GM12875 (cell line): Measurements from ENCODE around the gene SLC45A1.

ENCODE experiments used
- H3K4me3 ChIP-seq: one replicate; pipeline ENCODE4 v1.5.1; 2011; ENCODE audit warnings: low read depth, low read length, control low read depth
- TF ChIP-seq, protein P1 (sequence below): IDR thresholded peaks from 2 replicates; pipeline ENCODE4 v1.5.1; 2011; ENCODE audit warnings: low read depth, mild to moderate bottlenecking, control low read depth, inconsistent platforms, low read length, moderate library complexity, borderline replicate concordance; ENCODE audit not compliant: insufficient read depth

Gene SLC45A1

DNA sequence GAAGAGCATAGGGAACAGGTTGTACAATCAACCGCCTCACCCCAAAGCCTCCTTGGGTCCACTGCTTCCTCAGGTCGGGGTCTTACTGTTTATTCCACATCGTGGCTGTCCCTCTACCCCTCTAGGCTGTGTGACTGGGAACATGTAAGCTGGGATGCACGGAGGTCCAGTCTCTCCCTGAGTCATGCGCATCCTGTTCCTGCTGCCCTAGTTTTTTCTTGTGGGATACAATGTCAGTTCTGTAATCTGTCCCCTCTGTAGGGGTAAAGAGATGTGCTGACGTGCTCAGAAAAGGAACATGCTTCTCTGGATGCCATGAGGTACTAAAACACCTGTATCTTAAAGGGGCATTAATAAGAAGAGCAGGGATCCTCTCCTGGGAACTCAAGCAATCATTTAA, 66.2 kb downstream of the SLC45A1 start:
- TF ChIP-seq, protein P1, sequence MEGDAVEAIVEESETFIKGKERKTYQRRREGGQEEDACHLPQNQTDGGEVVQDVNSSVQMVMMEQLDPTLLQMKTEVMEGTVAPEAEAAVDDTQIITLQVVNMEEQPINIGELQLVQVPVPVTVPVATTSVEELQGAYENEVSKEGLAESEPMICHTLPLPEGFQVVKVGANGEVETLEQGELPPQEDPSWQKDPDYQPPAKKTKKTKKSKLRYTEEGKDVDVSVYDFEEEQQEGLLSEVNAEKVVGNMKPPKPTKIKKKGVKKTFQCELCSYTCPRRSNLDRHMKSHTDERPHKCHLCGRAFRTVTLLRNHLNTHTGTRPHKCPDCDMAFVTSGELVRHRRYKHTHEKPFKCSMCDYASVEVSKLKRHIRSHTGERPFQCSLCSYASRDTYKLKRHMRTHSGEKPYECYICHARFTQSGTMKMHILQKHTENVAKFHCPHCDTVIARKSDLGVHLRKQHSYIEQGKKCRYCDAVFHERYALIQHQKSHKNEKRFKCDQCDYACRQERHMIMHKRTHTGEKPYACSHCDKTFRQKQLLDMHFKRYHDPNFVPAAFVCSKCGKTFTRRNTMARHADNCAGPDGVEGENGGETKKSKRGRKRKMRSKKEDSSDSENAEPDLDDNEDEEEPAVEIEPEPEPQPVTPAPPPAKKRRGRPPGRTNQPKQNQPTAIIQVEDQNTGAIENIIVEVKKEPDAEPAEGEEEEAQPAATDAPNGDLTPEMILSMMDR, result no peak
- no peak overlapping the region for H3K4me3 ChIP-seq

DNA sequence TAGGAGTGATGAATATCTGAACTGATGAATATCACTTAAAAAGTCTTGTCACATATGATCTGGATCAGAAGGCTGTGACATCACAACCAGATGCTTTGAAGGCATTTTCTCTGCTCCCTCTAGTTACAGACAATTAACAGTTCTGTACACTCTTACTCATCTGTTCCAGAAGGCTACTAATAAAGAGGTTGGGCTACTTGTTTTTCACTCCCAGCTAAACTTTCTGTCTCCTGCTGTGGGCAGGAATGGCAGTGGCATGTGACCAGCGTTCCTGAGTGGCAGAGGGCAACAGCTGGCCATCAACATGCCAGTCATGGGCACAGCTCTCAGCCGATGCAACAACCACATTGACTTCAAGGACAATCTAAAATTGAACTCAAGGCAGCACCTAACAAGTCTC, 66.7 kb downstream of the SLC45A1 start:
- TF ChIP-seq, protein P1, result no peak
- H3K4me3 ChIP-seq, result no peak overlapping the region

DNA sequence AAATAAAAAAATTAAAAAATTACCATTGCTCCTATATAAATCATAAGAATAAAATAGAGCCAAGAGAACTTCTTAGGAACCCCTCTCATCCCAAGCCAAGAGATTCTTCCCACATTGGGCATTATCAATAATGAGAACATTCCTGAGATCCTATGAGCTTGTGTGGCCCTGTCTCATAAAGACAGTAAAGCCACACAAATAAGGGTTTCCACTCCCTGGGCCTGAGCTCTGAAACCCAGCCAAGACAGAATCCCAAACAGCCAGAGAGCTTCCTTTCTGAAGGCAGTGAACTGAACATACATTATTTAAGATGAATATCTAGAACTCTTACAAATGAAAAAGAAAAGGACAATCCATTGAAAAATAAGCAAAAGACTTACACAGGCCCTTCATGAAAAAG, 68.3 kb downstream of the SLC45A1 start:
- no peak overlapping the region for H3K4me3 ChIP-seq
- TF ChIP-seq, protein P1, result no peak

DNA sequence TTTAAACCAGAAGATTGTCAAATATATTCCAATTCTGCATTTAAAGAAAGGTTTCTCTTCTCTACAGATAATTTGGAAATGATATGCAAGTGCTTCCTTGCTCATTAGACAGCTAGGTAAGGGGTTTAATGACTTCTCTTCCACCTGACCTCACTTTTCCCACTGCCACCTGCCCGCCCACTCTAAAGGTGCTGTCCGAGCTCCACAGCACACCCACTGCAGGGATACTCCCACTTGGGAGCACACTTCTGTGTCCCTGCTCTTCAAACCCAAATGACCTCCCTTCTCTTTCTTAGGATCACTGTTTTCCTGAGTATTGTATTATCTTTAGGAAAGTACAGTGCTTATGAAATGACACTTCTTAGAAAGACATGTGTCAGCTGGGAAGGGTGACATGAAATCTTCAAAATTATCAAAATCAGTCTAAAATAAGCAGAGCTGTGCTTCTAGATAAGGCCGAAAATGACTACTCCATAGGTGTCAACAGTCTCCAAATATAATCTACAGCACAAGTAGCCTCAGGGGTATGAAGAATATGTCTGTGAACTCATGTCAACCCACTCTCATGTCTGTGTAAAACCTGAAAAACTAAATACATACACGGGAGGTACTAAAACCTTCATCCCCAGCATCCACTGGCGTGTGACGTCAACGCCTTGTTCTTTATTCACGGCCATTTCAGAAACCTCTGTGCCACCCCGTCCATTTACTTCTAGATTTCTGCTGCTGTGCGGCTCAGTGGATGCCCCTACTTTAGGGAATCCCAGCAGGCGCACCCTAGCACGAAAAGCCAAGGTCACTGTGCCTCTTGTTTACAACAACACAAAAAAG, 71.0 kb downstream of the SLC45A1 start:
- TF ChIP-seq, protein P1, result no peak

DNA sequence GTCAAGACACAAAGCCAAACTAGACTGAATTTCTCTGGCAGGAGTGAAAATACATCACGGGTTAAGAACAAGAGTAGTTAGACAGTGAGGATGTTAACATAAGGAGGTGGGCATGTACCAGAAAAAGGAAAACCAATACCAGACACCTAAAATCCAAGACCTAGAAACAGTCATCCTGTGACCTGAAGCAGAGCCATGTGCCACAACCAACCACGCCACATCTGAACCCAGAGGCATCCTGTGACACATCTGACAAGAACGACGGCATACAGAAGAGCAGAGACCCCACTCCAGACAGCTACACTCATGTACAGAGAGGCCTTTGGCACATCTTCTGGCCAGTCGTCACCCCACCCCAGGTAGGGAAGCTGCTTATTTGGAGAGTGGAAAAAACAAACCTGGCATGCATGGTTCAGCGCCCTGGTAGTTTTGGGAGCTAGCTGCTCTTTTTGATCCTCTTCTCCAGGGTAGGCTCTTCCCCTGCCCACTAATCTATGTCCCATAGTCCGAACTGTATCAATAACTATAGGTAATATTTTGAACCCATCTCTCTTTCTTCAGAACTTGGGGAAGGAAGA, 72.1 kb downstream of the SLC45A1 start:
- TF ChIP-seq, protein P1, result no peak
- H3K4me3 ChIP-seq, result no peak overlapping the region

More for the DNA sequence above, 71.0 kb downstream of the SLC45A1 start:
- no peak overlapping the region for H3K4me3 ChIP-seq

DNA sequence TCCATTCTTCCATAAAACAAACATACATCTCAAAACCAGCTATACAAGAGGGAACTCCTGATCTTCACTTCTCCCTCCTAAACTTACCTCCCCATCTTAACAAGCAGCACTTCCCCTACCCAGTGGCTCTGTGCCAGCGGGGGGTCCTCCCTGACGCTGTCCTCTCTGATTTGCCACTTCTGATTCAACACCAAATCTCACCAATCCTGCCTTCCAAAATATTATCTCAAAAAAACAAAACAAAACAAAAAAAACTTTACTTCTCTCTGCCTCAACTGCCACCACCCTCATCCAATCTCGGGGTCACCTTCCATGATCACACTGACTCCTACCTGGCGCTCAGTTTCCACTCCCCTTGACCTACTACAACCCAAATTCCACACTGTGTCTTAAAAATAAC, 72.8 kb downstream of the SLC45A1 start:
- no peak overlapping the region for H3K4me3 ChIP-seq
- TF ChIP-seq, protein P1, result no peak

DNA sequence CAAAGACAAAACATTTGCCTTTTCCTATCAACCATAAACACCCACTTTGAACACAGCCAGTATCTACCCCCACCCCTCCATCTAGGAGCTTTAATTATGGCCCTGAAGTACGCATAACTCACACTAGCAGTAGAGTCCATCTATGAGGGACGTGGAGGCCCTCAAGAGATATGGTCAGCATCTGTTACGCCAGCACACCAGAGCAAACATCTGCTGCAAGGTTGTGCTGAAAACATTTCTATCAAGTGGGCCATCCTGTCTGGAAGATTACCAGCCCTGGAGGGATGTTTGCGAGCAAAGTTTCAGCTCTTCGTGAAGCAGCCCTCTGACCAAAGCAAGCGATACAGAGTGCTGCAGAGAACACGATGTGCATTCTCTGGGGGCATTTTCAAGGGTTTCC, 74.6 kb downstream of the SLC45A1 start:
- no peak overlapping the region for H3K4me3 ChIP-seq
- TF ChIP-seq, protein P1, result no peak
